Upper lobe of right lung (tissue), 1 donor: ENCODE measurements around the gene PKLR. TPM values are rescaled to one million over a fixed set of nuclear protein-coding genes. Genes with fewer than 3 reads are reported as not detected.

ENCODE experiments used
- ATAC-seq: fragments of 200-7000 bp; cut with Tn5 transposase; one replicate; pipeline ENCODE4 v1.9.1; 2020; ENCODE audit warnings: mild to moderate bottlenecking, moderate library complexity
- DNase-seq: peaks from one replicate; pipeline ENCODE4 v3.0.0-alpha.2; 2020
- H3K27ac ChIP-seq: fragments of 200-600 bp; one replicate; pipeline ENCODE4 v1.8.0; 2022
- H3K27me3 ChIP-seq: fragments of 200-600 bp; one replicate; pipeline ENCODE4 v1.8.0; 2022; ENCODE audit warnings: mild to moderate bottlenecking
- H3K36me3 ChIP-seq: fragments of 200-600 bp; one replicate; pipeline ENCODE4 v1.8.0; 2022
- H3K4me1 ChIP-seq: fragments of 200-600 bp; one replicate; pipeline ENCODE4 v1.8.0; 2022
- H3K4me3 ChIP-seq: fragments of 200-600 bp; one replicate; pipeline ENCODE4 v1.8.0; 2022; ENCODE audit warnings: mild to moderate bottlenecking
- H3K9me3 ChIP-seq: fragments of 200-600 bp; one replicate; pipeline ENCODE4 v1.8.0; 2022
- intact Hi-C: fragments of 100-400 bp; cut with DNase I; formaldehyde crosslinking; loops from one replicate; pipeline ENCODE4 v1.11.0; 2022
- total RNA-seq: library from RNA; stranded (reverse); fragmentation: NEBNext Ultra II Directional; extraction: Animal tissue kit (Norgen Biotek cat#: 25700); gene quantifications from one replicate; pipeline ENCODE4 v1.2.1, GENCODE V29; 2021
- TF ChIP-seq, protein P1 (sequence below): fragments of 200-600 bp; IDR thresholded peaks from one replicate; pipeline ENCODE4 v1.8.0; 2022; ENCODE audit warnings: antibody characterized with exemption
- donor health status: DM: no; HTN: yes; CAD: no; lungs with severe emphysema.

PKLR gene
- total RNA-seq, 1 donor from 2014 or later = not detected

DNA sequence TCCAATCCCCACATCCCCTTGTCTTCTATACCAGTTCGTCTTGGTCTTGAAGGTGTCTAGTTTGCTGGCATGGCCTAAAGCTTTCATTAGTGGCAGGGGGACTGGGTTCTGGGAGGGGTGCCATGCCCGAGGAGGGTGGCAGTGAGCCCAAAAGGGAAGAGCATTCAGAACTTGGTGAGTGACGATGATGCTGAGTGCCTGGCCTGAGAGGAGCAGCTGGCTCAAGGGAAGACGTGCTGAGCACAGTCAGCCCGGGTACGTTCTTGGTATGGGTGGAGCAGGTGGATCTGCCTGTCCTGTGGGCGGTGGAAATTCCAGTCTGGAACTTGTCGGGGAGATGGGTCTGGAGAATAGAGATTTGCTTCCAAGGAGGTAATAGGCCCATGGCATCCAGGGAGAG, 12.0 kb upstream of the PKLR start:
- Histone ChIP-seq H3K4me1 (peaks cover 19% of the 10 kb centered on the region), H3K27me3 (no peaks in the 10 kb centered on the region), H3K4me3 (no peak overlapping the region), H3K27ac (no peak overlapping the region), H3K9me3 (no peaks in the 10 kb centered on the region), H3K36me3 (peaks cover 58% of the 10 kb centered on the region)
- DNase-seq = no peak
- TF ChIP-seq, protein P1, sequence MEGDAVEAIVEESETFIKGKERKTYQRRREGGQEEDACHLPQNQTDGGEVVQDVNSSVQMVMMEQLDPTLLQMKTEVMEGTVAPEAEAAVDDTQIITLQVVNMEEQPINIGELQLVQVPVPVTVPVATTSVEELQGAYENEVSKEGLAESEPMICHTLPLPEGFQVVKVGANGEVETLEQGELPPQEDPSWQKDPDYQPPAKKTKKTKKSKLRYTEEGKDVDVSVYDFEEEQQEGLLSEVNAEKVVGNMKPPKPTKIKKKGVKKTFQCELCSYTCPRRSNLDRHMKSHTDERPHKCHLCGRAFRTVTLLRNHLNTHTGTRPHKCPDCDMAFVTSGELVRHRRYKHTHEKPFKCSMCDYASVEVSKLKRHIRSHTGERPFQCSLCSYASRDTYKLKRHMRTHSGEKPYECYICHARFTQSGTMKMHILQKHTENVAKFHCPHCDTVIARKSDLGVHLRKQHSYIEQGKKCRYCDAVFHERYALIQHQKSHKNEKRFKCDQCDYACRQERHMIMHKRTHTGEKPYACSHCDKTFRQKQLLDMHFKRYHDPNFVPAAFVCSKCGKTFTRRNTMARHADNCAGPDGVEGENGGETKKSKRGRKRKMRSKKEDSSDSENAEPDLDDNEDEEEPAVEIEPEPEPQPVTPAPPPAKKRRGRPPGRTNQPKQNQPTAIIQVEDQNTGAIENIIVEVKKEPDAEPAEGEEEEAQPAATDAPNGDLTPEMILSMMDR = no peak
- no peak for ATAC-seq
- intact Hi-C loops = no loop called here

DNA sequence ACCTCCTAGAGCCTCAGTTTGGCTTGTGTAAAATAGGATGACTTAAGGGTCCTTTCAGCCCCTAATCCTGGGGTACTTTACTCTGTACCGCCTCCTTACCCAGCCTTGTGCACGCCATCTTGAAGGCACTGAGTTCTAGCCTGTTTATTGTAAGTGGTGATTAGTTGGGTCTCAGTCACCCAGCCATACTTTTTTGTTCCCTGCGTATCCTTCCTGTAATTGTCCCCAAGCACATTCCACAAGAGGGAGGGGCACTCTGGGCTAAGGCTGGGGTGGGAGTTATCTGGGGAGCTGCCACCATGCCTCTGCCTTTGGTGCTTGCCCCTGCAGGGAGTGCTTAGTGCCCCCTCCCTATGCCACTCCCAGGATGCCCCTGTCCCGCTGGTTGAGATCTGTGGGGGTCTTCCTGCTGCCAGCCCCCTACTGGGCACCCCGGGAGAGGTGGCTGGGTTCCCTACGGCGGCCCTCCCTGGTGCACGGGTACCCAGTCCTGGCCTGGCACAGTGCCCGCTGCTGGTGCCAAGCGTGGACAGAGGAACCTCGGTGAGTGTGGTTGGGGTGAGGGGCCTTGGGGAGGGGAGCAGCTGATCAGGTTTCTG, 8.3 kb upstream of the PKLR start:
- Histone ChIP-seq H3K27ac (peak overlapping the region; percentile 90), H3K9me3 (no peaks in the 10 kb centered on the region), H3K36me3 (peaks cover 26% of the 10 kb centered on the region), H3K4me3 (peak overlapping the region; percentile 96), H3K27me3 (no peaks in the 10 kb centered on the region), H3K4me1 (peaks cover 19% of the 10 kb centered on the region)
- intact Hi-C loops = no loop called here
- TF ChIP-seq, protein P1 = no peak
- ATAC-seq (peak; percentile 13), DNase-seq (peak; percentile 80)

DNA sequence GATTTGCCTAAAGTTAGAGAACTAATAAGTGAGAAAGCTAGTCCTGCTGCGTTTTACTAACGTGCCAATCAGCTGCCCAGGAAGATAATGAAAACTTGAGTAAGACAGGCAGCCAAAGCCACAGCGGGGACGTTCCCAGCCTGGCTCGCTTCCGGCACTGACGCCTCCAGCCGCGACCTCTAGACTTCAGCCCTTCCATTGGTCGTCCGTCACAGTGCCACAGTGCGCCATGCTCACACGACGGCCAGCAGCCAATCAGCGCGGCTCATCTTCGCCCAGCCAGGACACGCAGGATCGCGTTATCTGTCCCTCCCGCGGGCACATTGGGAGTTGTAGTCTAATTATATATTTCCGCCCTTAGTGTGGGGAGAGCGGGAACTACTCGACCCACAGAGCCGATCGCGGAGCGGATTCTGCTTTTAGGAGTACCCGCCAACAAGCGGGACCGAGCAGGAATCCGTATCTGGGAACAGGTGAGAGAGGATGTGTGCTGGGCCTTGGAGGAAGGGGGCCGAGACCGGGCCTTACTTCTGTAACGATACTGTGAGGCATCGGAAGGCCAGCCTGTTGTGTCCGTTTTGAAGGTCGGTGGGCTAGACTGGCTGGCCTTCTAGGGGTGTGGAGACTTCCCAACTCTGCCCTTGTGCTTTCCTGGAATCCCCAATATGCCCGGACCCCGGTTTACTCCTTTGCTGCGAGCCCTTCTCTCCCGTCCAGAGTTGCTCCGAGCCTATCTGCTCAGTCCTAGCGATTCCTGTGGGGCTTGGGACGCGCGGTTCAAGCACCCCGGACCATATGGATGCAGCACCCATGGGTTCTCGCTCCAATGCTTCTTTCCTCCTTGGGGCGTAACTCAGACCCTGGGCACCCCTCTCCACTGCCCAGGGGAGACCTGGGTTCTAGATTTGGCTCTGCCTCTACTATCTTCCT, 7.5 kb upstream of the PKLR start, which contains the start of gene FDPS:
Gene FDPS (plus strand): TSS at position 374 of the 930 bp plus-strand sequence. CDS start 924 bp downstream, outside the sequence.
- peaks cover 19% of the 10 kb centered on the region for H3K4me1 ChIP-seq
- DNase-seq (peak; percentile 99), ATAC-seq (peak; percentile 99)
- intact Hi-C loops = no loop called here
- TF ChIP-seq, protein P1 = no peak
- peak within 1 kb of the TSS; percentile 96 for H3K4me3 ChIP-seq
- peak within 1 kb of the TSS; percentile 90 for H3K27ac ChIP-seq
- no peaks in the 10 kb centered on the region for H3K9me3 ChIP-seq
- H3K36me3 ChIP-seq = peaks cover 18% of the 10 kb centered on the region
- no peaks in the 10 kb centered on the region for H3K27me3 ChIP-seq

DNA sequence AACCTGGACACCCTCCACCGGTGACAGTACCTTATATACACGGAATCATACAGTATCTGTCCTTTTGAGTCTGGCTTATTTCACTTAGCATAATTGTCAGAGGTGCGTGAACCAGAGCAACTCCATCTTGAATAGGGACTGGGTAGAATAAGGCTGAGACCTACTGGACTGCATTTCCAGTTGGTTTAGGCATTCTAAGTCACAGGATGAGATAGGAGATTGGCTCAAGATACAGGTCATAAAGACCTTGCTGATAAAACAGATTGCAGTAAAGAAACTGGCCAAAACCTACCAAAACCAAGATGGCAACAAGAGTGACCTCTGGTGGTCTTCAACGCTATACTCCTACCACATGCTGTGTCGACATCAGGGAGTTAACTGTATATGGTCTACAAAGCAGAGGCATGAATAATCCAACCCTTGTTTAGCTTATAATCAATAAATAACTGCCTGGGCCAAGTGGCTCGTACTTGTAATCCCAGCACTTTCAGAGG, 6.1 kb upstream of the PKLR start:
- ATAC-seq (no peak), DNase-seq (no peak)
- no peak overlapping the region for H3K4me3 ChIP-seq
- H3K27ac ChIP-seq = no peak overlapping the region
- TF ChIP-seq, protein P1 = peak; percentile 32
- no peaks in the 10 kb centered on the region for H3K27me3 ChIP-seq
- H3K36me3 ChIP-seq = peaks cover 6% of the 10 kb centered on the region
- no peaks in the 10 kb centered on the region for H3K9me3 ChIP-seq
- intact Hi-C loops = no loop called here
- peaks cover 19% of the 10 kb centered on the region for H3K4me1 ChIP-seq

DNA sequence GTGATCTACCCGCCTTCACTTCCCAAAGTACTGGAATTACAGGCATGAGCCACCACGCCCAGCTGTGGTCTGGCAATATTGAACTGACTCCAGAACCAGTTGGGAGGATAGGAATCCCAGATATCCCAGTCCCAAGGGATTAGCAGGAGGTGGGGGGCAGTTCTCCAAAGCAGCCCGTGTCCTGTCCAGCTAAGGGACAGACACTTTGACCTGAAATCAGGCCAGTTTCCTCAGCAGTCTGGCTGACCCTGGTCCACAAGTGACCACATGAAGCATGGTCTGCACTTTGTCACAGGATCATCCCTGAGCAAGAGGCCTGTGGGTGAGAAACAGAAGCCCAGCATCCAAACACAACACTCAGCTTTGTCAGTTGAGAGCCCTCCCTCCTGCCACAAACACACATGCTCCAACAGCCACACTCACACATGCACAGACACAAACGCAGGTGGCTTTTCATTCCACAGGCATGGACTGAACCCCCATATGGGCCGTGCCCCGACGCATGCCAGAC, 4.7 kb upstream of the PKLR start:
- Histone ChIP-seq H3K27me3 (no peaks in the 10 kb centered on the region), H3K4me3 (no peak overlapping the region), H3K4me1 (peaks cover 16% of the 10 kb centered on the region), H3K9me3 (no peaks in the 10 kb centered on the region), H3K36me3 (no peaks in the 10 kb centered on the region), H3K27ac (no peak overlapping the region)
- ATAC-seq (no peak), DNase-seq (no peak)
- TF ChIP-seq, protein P1 = no peak
- intact Hi-C loops = no loop called here
